Type B pancreatic cell (in vitro differentiated cells): ENCODE measurements around the gene CSTF2T. TPM values are rescaled to one million over a fixed set of nuclear protein-coding genes. Genes with fewer than 3 reads are reported as not detected.

ENCODE experiments used
- DNase-seq: peaks from one replicate; pipeline ENCODE4 v3.0.0; 2021; ENCODE audit warnings: mixed read lengths; ENCODE audit not compliant: unreplicated experiment; ENCODE audit errors: extremely low spot score
- H3K27ac Mint-ChIP-seq: 2 replicates; pipeline ENCODE4 v1.8.0; 2021; ENCODE audit warnings: mild to moderate bottlenecking, mixed read lengths
- H3K27me3 Mint-ChIP-seq: 2 replicates; pipeline ENCODE4 v1.8.0; 2021; ENCODE audit warnings: mixed read lengths
- H3K36me3 Mint-ChIP-seq: 2 replicates; pipeline ENCODE4 v1.8.0; 2021; ENCODE audit warnings: mixed read lengths
- H3K4me1 Mint-ChIP-seq: one replicate; pipeline ENCODE4 v1.8.0; 2021; ENCODE audit warnings: mixed read lengths; ENCODE audit not compliant: unreplicated experiment
- H3K4me3 Mint-ChIP-seq: 2 replicates; pipeline ENCODE4 v1.8.0; 2021; ENCODE audit warnings: mild to moderate bottlenecking, mixed read lengths
- H3K9me3 Mint-ChIP-seq: 2 replicates; pipeline ENCODE4 v1.8.0; 2021; ENCODE audit warnings: mixed read lengths
- total RNA-seq: library from RNA; stranded (reverse); gene quantifications from 2 replicates; pipeline ENCODE4 v1.2.1, GENCODE V29; 2021; ENCODE audit warnings: low replicate concordance
- TF ChIP-seq, protein P1 (sequence below): fragments of 200-600 bp; sonication (generic); conservative IDR thresholded peaks from 2 replicates; pipeline ENCODE4 v1.5.0; 2021; ENCODE audit warnings: antibody characterized with exemption, mild to moderate bottlenecking

Gene CSTF2T
- total RNA-seq, 1 donor from 2014 or later: 31.6 TPM

DNA sequence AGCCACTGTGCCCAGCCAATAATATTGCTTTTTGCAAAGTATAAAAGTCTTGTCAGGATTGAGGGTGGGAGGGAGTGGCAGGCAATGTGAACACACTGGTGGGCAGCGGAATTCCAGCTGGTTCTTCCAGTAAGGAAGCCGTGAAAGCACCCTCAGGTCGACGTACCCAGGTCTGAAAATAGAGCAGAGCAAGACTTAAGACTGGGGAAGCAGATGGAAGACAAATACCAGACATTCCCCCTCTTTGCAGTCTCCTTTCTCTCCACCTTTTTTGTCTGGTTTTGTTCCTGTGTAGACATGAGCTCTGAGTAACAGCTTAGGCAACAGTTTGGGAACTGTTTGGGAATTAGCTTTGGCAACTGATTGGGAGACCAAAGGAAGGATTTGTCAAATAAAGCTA is 17.6 kb upstream of the CSTF2T start:
- Mint-ChIP-seq H3K4me1 (no peaks in the 10 kb centered on the region), H3K27ac (no peak overlapping the region), H3K4me3 (no peak overlapping the region), H3K36me3 (no peaks in the 10 kb centered on the region), H3K27me3 (no peaks in the 10 kb centered on the region), H3K9me3 (no peaks in the 10 kb centered on the region)
- TF ChIP-seq, protein P1, sequence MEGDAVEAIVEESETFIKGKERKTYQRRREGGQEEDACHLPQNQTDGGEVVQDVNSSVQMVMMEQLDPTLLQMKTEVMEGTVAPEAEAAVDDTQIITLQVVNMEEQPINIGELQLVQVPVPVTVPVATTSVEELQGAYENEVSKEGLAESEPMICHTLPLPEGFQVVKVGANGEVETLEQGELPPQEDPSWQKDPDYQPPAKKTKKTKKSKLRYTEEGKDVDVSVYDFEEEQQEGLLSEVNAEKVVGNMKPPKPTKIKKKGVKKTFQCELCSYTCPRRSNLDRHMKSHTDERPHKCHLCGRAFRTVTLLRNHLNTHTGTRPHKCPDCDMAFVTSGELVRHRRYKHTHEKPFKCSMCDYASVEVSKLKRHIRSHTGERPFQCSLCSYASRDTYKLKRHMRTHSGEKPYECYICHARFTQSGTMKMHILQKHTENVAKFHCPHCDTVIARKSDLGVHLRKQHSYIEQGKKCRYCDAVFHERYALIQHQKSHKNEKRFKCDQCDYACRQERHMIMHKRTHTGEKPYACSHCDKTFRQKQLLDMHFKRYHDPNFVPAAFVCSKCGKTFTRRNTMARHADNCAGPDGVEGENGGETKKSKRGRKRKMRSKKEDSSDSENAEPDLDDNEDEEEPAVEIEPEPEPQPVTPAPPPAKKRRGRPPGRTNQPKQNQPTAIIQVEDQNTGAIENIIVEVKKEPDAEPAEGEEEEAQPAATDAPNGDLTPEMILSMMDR: no peak
- DNase-seq: no peak

DNA sequence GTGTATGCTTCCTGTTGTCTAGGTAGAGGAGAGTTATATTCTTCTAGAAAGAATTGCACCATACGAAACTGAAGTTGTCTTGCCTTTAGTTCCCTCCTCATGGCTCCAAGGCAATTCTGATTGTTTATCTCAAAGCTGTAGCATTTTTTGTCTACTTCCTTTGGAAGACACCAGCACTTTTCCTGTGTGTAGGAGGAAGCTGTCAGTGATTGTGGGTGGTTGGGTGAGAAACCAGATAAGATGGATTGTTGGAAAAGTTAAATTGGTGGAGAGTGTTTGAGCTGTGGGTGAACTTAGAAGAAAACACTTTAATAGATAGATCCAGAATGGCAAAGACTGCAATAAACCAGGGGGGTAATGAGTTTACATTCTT is 12.1 kb upstream of the CSTF2T start:
- H3K9me3 Mint-ChIP-seq: no peaks in the 10 kb centered on the region
- TF ChIP-seq, protein P1: no peak

DNA sequence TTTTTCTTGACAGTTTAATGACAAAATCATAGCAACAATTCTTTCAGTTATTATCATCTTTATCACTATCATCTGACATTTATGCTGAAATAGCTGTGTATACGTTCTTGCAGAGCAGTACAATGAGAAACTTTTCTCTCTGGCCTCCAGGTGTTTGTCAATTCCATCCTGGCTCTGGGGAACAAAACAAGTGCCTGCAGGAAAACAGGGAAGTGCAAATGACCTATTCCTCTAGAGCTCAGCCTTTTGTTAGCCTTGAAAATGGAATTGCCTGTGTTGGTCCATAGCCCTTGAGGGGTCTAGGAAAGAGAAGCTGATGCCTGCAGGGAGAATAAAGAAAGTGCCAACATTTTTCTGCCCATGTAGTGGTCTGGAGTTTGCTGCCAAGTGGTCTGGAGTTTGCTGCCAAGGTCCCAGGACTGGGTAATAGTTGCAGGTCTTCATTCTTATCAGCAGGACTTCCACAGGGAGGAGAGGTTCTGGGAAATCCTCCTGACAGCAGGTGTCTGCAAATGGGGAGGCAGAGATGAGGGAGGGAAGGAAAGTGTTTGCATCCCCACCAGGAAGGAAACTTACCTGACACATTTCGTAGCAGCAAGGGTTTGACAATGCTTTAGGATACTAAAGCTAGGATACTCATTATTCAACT is 10.1 kb upstream of the CSTF2T start:
- Mint-ChIP-seq H3K36me3 (no peaks in the 10 kb centered on the region), H3K4me3 (no peak overlapping the region), H3K27me3 (no peaks in the 10 kb centered on the region), H3K9me3 (no peaks in the 10 kb centered on the region), H3K27ac (no peak overlapping the region), H3K4me1 (peaks cover 5% of the 10 kb centered on the region)
- TF ChIP-seq, protein P1: no peak
- DNase-seq: no peak

More for the DNA sequence above, 12.1 kb upstream of the CSTF2T start:
- Mint-ChIP-seq H3K27ac (no peak overlapping the region), H3K4me1 (peaks cover 5% of the 10 kb centered on the region), H3K4me3 (no peak overlapping the region), H3K27me3 (no peaks in the 10 kb centered on the region), H3K36me3 (no peaks in the 10 kb centered on the region)
- no peak for DNase-seq

DNA sequence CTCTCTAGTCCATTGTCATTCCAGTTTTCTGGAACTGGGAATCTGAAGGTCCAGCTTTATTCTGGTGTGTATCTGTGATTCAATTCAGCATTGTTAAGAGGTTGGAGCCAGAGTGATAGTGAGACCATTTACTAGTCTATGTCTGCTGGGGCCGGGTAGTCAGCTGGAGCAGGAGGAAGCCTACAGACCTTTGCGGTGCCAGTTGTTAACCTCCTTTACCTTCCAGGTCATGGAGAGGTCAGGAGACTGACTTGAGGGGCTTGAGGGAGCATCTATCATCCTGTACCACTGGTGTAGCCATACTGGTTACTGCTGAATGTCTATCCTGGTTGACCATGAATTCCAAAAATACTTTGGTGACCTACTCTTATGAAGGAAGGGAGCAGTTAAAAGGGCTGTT is 9.2 kb upstream of the CSTF2T start:
- Mint-ChIP-seq H3K9me3 (no peaks in the 10 kb centered on the region), H3K27me3 (no peaks in the 10 kb centered on the region), H3K4me3 (no peak overlapping the region), H3K4me1 (peaks cover 5% of the 10 kb centered on the region), H3K27ac (no peak overlapping the region), H3K36me3 (no peaks in the 10 kb centered on the region)
- TF ChIP-seq, protein P1: no peak
- DNase-seq: no peak

DNA sequence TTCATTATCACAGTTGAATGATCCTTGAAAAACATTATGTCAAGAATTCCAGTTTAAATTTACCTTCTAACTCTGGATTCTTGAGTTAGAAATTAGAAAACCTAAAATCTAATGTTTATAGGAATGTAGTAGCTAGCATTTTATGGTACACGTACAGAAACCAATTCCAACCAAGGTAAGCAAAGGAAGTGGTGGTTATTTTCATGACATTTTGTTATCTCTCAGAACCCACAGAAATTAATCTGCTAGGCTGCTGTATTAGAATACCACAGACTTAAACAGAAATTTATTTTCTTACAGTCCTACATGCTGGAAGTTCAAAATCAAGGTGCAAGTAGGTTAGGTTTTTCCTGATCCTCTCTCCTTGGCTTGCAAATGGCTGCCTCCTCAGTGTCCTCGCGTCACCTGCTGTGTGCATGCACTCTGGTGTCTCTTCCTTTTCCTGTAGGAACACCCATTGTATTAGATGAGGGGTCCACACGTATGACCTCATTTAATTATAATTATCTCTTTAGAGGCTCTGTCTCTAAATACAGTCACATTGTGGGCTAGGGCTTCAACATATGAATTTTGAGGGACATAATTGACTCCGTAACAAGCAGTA is 8.5 kb upstream of the CSTF2T start:
- no peaks in the 10 kb centered on the region for H3K36me3 Mint-ChIP-seq
- no peaks in the 10 kb centered on the region for H3K9me3 Mint-ChIP-seq
- H3K27ac Mint-ChIP-seq: no peak overlapping the region
- TF ChIP-seq, protein P1: no peak
- no peak overlapping the region for H3K4me3 Mint-ChIP-seq
- no peak for DNase-seq
- no peaks in the 10 kb centered on the region for H3K27me3 Mint-ChIP-seq
- H3K4me1 Mint-ChIP-seq: peaks cover 5% of the 10 kb centered on the region
